K562 (cell line): Measurements from ENCODE around the gene CBR4. TPM values are rescaled to one million over a fixed set of nuclear protein-coding genes. Genes with fewer than 3 reads are reported as not detected.

ENCODE experiments used
- ATAC-seq: fragments of 200-7000 bp; cut with Tn5 transposase; 3 replicates; pipeline ENCODE4 v1.9.1; 2020; ENCODE audit warnings: moderate library complexity
- BruUV-seq: library from RNA; stranded (reverse); fragments of 400-500 nt; replicated peaks from 2 replicates; lab custom pipeline; 2021; lab: Mats Ljungman, UMichigan
- CTCF ChIA-PET: fragments of 300-600 bp; formaldehyde crosslinking; extraction: SDS; loops from one replicate; lab custom pipeline; 2021; ENCODE audit warnings: low intra/inter-chr PET ratio; lab: Yijun Ruan, JAX
- POLR2A ChIA-PET: fragments of 300-600, 350-650 bp; sonication (Branson Sonifier 250); formaldehyde crosslinking; extraction: SDS; loops from one replicate; lab custom pipeline; 2021; ENCODE audit warnings: antibody characterized with exemption, inconsistent platforms; lab: Yijun Ruan, JAX
- DNase-seq, 4 experiments: peaks; one replicate each; pipeline versions ENCODE4 v3.0.0 to v3.0.0-alpha.2; 2011 to 2018; ENCODE audit warnings: low spot score in 3 of 4, mixed read lengths in 3 of 4; ENCODE audit errors: extremely low read depth in 1 of 4
- FAIRE-seq: peaks from 2 replicates; lab custom pipeline; 2011; peaks lifted over from hg19 to GRCh38; lab: Jason Lieb, UNC
- H2AFZ ChIP-seq: 2 replicates; pipeline ENCODE4 v1.6.0; 2011; ENCODE audit warnings: low read depth, low read length, control low read depth, inconsistent platforms
- H3K27ac ChIP-seq: fragments of 200-600 bp; 3 replicates; pipeline ENCODE4 v1.8.0; 2011; ENCODE audit warnings: low read depth, mild to moderate bottlenecking, control low read depth, inconsistent platforms, low read length, moderate library complexity, mixed read lengths; ENCODE audit errors: extremely low read depth
- H3K27me3 ChIP-seq, 2 experiments: fragments of 300-600 bp in 1 of 2; 2 replicates in 1 of 2; 3 replicates in 1 of 2; pipeline versions ENCODE4 v1.6.0 to v1.8.0; 2011; ENCODE audit warnings: inconsistent platforms in 2 of 2, low read length in 2 of 2, mild to moderate bottlenecking in 1 of 2, mixed read lengths in 1 of 2, moderate library complexity in 1 of 2; ENCODE audit not compliant: control insufficient read depth in 2 of 2, insufficient read depth in 2 of 2
- H3K36me3 ChIP-seq: fragments of 300-600 bp; 3 replicates; pipeline ENCODE4 v1.8.0; 2011; ENCODE audit warnings: mild to moderate bottlenecking, low read length, inconsistent platforms; ENCODE audit not compliant: control insufficient read depth, insufficient read depth
- H3K4me1 ChIP-seq, 2 experiments: fragments of 200-600 bp in 1 of 2; replicated peaks in 1 of 2; 2 replicates in 1 of 2; 3 replicates in 1 of 2; pipeline versions ENCODE4 v1.5.1 to v1.8.0; 2011; ENCODE audit warnings: inconsistent platforms in 2 of 2, low read length in 2 of 2, mild to moderate bottlenecking in 1 of 2, mixed read lengths in 1 of 2, moderate library complexity in 1 of 2; ENCODE audit not compliant: control insufficient read depth in 2 of 2, insufficient read depth in 2 of 2
- H3K4me2 ChIP-seq: 2 replicates; pipeline ENCODE4 v1.6.1; 2011; ENCODE audit warnings: low read length, control low read depth, inconsistent platforms, mixed read lengths; ENCODE audit not compliant: insufficient read depth
- H3K4me3 ChIP-seq: fragments of 200-600 bp; sonication (generic), shearing (Covaris generic); 2 replicates; pipeline ENCODE4 v1.5.1; 2016; ENCODE audit warnings: control low read depth, inconsistent platforms
- H3K79me2 ChIP-seq: fragments of 200-600 bp; 3 replicates; pipeline ENCODE4 v1.8.0; 2011; ENCODE audit warnings: low read length, inconsistent platforms; ENCODE audit not compliant: control insufficient read depth, insufficient read depth
- H3K9ac ChIP-seq, 2 experiments: 2 replicates each; pipeline versions ENCODE4 v1.6.0 to v1.6.1; 2011; ENCODE audit warnings: low read depth in 2 of 2, low read length in 2 of 2, control low read depth in 1 of 2, inconsistent platforms in 1 of 2, mild to moderate bottlenecking in 1 of 2, mixed read lengths in 1 of 2; ENCODE audit not compliant: insufficient read depth in 1 of 2
- H3K9me1 ChIP-seq: one replicate; pipeline ENCODE4 v1.6.0; 2011; ENCODE audit warnings: inconsistent platforms, mild to moderate bottlenecking, low read length, moderate library complexity; ENCODE audit not compliant: control insufficient read depth, insufficient read depth
- H3K9me3 ChIP-seq: replicated peaks from 2 replicates; pipeline ENCODE4 v1.5.1; 2011; ENCODE audit warnings: low read depth, low read length, inconsistent platforms; ENCODE audit not compliant: control insufficient read depth, insufficient read depth
- H4K20me1 ChIP-seq: replicated peaks from 2 replicates; pipeline ENCODE4 v1.6.1; 2011; ENCODE audit warnings: low read length, inconsistent platforms, mixed read lengths; ENCODE audit not compliant: control insufficient read depth, insufficient read depth
- CHD1 ChIP-seq: fragments of 200-600 bp; sonication (generic); IDR thresholded peaks from one replicate; pipeline ENCODE4 v1.6.1; 2012; ENCODE audit warnings: mild to moderate bottlenecking, moderate library complexity, low read length, inconsistent platforms
- KDM2B ChIP-seq: fragments of 250-450 bp; sonication (Bioruptor Pico); IDR thresholded peaks from 2 replicates; pipeline ENCODE4 v1.8.0; 2021; ENCODE audit warnings: mild to moderate bottlenecking, moderate library complexity
- NFXL1 ChIP-seq: fragments of 450-650 bp; formaldehyde crosslinking; IDR thresholded peaks from 2 replicates; pipeline ENCODE4 v1.4.0; 2021; ENCODE audit warnings: mild to moderate bottlenecking
- PHB2 ChIP-seq: fragments of 450-650 bp; IDR thresholded peaks from 2 replicates; pipeline ENCODE4 v1.6.1; 2017; ENCODE audit warnings: low read depth
- RHOXF2B ChIP-seq: fragments of 250-450 bp; sonication (Bioruptor Pico); conservative IDR thresholded peaks from 2 replicates; pipeline ENCODE4 v1.5.1; 2021
- SMARCA4 ChIP-seq: fragments of 450-650 bp; IDR thresholded peaks from 2 replicates; pipeline ENCODE4 v1.6.1; 2016
- ZNF24 ChIP-seq: fragments of 450-650 bp; IDR thresholded peaks from 2 replicates; pipeline ENCODE4 v1.6.1; 2016
- WGBS: fragments of 100-300 bp; shearing (Covaris generic); methylation state at CpG from one replicate; pipeline ENCODE4 v1.1.6; 2016; ENCODE audit warnings: low coverage, mixed read lengths; ENCODE audit not compliant: insufficient coverage; ENCODE audit errors: missing lambda C conversion rate; 5-methylcytosine and 5-hydroxymethylcytosine counted together
- in situ Hi-C: fragments of 300-500 bp; cut with MboI; formaldehyde crosslinking; loops from 4 replicates; pipeline ENCODE4 v1.15.0; 2018; ENCODE audit warnings: inconsistent platforms, mixed read lengths
- intact Hi-C: fragments of 100-400 bp; cut with micrococcal nuclease; formaldehyde crosslinking; loops from 2 replicates; pipeline ENCODE4 v1.14.2; 2022
- polyA plus RNA-seq, 8 experiments: library from polyadenylated mRNA; depleted of rRNA in 4 of 8; stranded (reverse) in 5 of 8; unstranded in 3 of 8; fragments of >200 nt; fragmentation: Nextera tagmentation in 2 of 8; fragmentation: Illumina TruSeq in 1 of 8; extraction: Ambion mirVana in 2 of 8; extraction: Trizol in 1 of 8; gene quantifications; 2 replicates each; pipeline versions ENCODE4 v1.2.1 to v1.2.3, GENCODE V29; 2011 to 2014; ENCODE audit warnings: inconsistent platforms in 1 of 8, missing spikeins in 1 of 8
- total RNA-seq, 7 experiments: library from RNA; depleted of rRNA in 6 of 7; stranded (reverse); fragments of >200 nt in 6 of 7; fragmentation: Illumina TruSeq in 2 of 7; extraction: Trizol in 2 of 7; gene quantifications; 2 replicates each; pipeline versions ENCODE4 v1.2.1 to v1.2.3, GENCODE V29; 2011 to 2021; ENCODE audit warnings: low replicate concordance in 1 of 7
- TF ChIP-seq, protein P1 (sequence below): sonication (generic); formaldehyde crosslinking; IDR thresholded peaks from 2 replicates; pipeline ENCODE4 v1.8.0; 2022; ENCODE audit warnings: mild to moderate bottlenecking, missing genetic modification reagents
- TF ChIP-seq, protein P2 (sequence below): fragments of 250-450 bp; sonication (Bioruptor Pico); IDR thresholded peaks from 2 replicates; pipeline ENCODE4 v1.4.0; 2020; ENCODE audit warnings: mild to moderate bottlenecking

The CBR4 gene
- total and polyA plus RNA-seq, 9 of the 15 experiments (the other 6 are each of a cell fraction or from before 2014, with no cell fraction given) = 12.1 to 26.4 (median 18.6) TPM

DNA sequence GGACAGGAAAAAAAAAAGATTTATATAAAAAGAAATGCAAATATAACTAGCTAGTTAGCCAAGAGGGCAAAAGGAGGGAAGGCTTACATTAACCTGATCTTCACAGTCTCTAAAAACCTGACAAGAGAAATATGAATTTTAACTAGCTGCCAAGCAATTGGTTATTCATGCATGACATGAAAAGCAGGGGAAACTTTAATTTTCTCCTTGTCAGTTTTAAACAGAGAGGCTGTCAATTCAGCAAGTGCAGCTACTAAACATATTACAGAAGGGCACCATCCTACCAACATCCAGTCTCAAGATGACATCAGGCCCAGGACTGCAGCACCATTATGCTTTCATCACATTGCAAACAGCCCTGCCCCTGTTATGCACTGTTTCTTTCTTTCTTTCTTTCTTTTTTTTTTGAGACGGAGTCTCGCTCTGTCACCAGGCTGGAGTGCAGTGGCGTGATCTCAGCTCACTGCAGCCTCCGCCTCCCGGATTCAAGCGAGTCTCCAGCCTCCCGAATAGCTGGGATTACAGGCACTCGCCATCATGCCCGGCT lies 38.9 kb upstream of the CBR4 start:
- Histone ChIP-seq H3K9ac (no peak overlapping the region), H3K36me3 (no peaks in the 10 kb centered on the region), H3K4me2 (no peak overlapping the region), H3K4me3 (no peak overlapping the region), H3K9me1 (no peaks in the 10 kb centered on the region), H3K9me3 (no peaks in the 10 kb centered on the region), H4K20me1 (no peaks in the 10 kb centered on the region), H3K79me2 (no peaks in the 10 kb centered on the region), H3K27ac (no peak overlapping the region), H2AFZ (no peak overlapping the region), H3K27me3 (peaks cover 44 to 54% of the 10 kb centered on the region in 2 experiments; a peak in 4 of 5 replicates), H3K4me1 (no peaks in the 10 kb centered on the region)
- 2% methylated on average over 9 of the region's 9 CpGs for WGBS
- ChIA-PET POLR2A (no interaction called here), CTCF (no interaction called here)
- BruUV-seq = no TSS peak
- FAIRE-seq (no peak), DNase-seq (no peak), ATAC-seq (no peak)
- intact Hi-C loops (no loop called here), in situ Hi-C loops (no loop called here)
- no peak for TF ChIP-seq KDM2B (CRISPR knock-in tag)
- no peak for TF ChIP-seq RHOXF2B (CRISPR knock-in tag)
- TF ChIP-seq CHD1 = no peak
- no peak for TF ChIP-seq ZNF24
- no peak for TF ChIP-seq SMARCA4
- TF ChIP-seq PHB2 = no peak
- TF ChIP-seq NFXL1 (CRISPR knock-in tag) = no peak
- TF ChIP-seq, protein P1, sequence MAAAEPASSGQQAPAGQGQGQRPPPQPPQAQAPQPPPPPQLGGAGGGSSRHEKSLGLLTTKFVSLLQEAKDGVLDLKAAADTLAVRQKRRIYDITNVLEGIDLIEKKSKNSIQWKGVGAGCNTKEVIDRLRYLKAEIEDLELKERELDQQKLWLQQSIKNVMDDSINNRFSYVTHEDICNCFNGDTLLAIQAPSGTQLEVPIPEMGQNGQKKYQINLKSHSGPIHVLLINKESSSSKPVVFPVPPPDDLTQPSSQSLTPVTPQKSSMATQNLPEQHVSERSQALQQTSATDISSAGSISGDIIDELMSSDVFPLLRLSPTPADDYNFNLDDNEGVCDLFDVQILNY = no peak
- TF ChIP-seq, protein P2, sequence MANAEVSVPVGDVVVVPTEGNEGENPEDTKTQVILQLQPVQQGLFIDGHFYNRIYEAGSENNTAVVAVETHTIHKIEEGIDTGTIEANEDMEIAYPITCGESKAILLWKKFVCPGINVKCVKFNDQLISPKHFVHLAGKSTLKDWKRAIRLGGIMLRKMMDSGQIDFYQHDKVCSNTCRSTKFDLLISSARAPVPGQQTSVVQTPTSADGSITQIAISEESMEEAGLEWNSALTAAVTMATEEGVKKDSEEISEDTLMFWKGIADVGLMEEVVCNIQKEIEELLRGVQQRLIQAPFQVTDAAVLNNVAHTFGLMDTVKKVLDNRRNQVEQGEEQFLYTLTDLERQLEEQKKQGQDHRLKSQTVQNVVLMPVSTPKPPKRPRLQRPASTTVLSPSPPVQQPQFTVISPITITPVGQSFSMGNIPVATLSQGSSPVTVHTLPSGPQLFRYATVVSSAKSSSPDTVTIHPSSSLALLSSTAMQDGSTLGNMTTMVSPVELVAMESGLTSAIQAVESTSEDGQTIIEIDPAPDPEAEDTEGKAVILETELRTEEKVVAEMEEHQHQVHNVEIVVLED (CRISPR knock-in tag) = no peak
